Measurements from ENCODE around the gene GLB1L2.

Gene GLB1L2

GRCh38 chr11:134330611-134331353 lies 1.0 kb upstream of the GLB1L2 start:
- TF ChIP-seq SPI1 (IDR thresholded peaks at IDR 0.05; ENCODE audit: borderline replicate concordance, low read depth): no peak
- TF ChIP-seq REST (IDR thresholded peaks at IDR 0.05; ENCODE audit: insufficient replicate concordance, low read depth): no peak
- no peak for TF ChIP-seq GABPA (IDR thresholded peaks at IDR 0.05; ENCODE audit: low read depth)
- no peak for TF ChIP-seq POLR2AphosphoS5 (IDR thresholded peaks at IDR 0.05; ENCODE audit: low read depth)
- no peak for TF ChIP-seq CTCF (IDR thresholded peaks at IDR 0.05; ENCODE audit: insufficient read depth, low read length)
- H3K27ac ChIP-seq (replicated peaks): no peak overlapping the region
- no peak for DNase-seq (ENCODE audit: low read depth in 1 of 2, low spot score in 1 of 2)
- H3K4me3 ChIP-seq (replicated peaks; ENCODE audit: insufficient read depth, low read length): no peak overlapping the region
- peaks cover 20% of the 10 kb centered on the region for H3K27me3 ChIP-seq (ENCODE audit: insufficient read depth, poor library complexity, severe bottlenecking)

- DNase-seq (ENCODE audit: low read depth in 1 of 2, low spot score in 1 of 2): no peak
- Histone ChIP-seq H3K4me3 (replicated peaks; ENCODE audit: insufficient read depth, low read length) (no peak overlapping the region), H3K27me3 (ENCODE audit: insufficient read depth, poor library complexity, severe bottlenecking) (peaks cover 24% of the 10 kb centered on the region), H3K27ac (replicated peaks) (no peak overlapping the region)
- TF ChIP-seq GABPA (IDR thresholded peaks at IDR 0.05; ENCODE audit: low read depth): no peak
Measured at GRCh38 chr11:134332189-134332631, 422 bp downstream of the GLB1L2 start.

GRCh38 chr11:134332782-134333181 lies 994 bp downstream of the GLB1L2 start:
- no peak overlapping the region for H3K4me3 ChIP-seq (replicated peaks; ENCODE audit: insufficient read depth, low read length)
- peaks cover 24% of the 10 kb centered on the region for H3K27me3 ChIP-seq (ENCODE audit: insufficient read depth, poor library complexity, severe bottlenecking)
- no peak overlapping the region for H3K27ac ChIP-seq (replicated peaks)
- no peak for TF ChIP-seq POLR2AphosphoS5 (IDR thresholded peaks at IDR 0.05; ENCODE audit: low read depth)
- TF ChIP-seq SPI1 (IDR thresholded peaks at IDR 0.05; ENCODE audit: borderline replicate concordance, low read depth): no peak
- TF ChIP-seq GABPA (IDR thresholded peaks at IDR 0.05; ENCODE audit: low read depth): no peak
- TF ChIP-seq REST (IDR thresholded peaks at IDR 0.05; ENCODE audit: insufficient replicate concordance, low read depth): no peak
- no peak for TF ChIP-seq CTCF (IDR thresholded peaks at IDR 0.05; ENCODE audit: insufficient read depth, low read length)
- DNase-seq (ENCODE audit: low read depth in 1 of 2, low spot score in 1 of 2): no peak

GRCh38 chr11:134333312-134333711 lies 1.5 kb downstream of the GLB1L2 start:
- no peak overlapping the region for H3K27ac ChIP-seq (replicated peaks)
- no peak for DNase-seq (ENCODE audit: low read depth in 1 of 2, low spot score in 1 of 2)
- H3K27me3 ChIP-seq (ENCODE audit: insufficient read depth, poor library complexity, severe bottlenecking): peaks cover 24% of the 10 kb centered on the region
- no peak overlapping the region for H3K4me3 ChIP-seq (replicated peaks; ENCODE audit: insufficient read depth, low read length)
- TF ChIP-seq GABPA (IDR thresholded peaks at IDR 0.05; ENCODE audit: low read depth): no peak
- TF ChIP-seq SPI1 (IDR thresholded peaks at IDR 0.05; ENCODE audit: borderline replicate concordance, low read depth): no peak
- TF ChIP-seq REST (IDR thresholded peaks at IDR 0.05; ENCODE audit: insufficient replicate concordance, low read depth): no peak
- TF ChIP-seq POLR2AphosphoS5 (IDR thresholded peaks at IDR 0.05; ENCODE audit: low read depth): no peak
- TF ChIP-seq CTCF (IDR thresholded peaks at IDR 0.05; ENCODE audit: insufficient read depth, low read length): no peak
